ENCODE data around the gene RPL6.
"Not testable (repeated sequence)": the region's sequence is repeated elsewhere in the genome, so short reads cannot be mapped to it uniquely, and the experiment has no call there.

Gene RPL6

GRCh38 chr12:112407683-112408082 lies 1.7 kb downstream of the RPL6 start:
- Mint-ChIP-seq H3K4me3 (peak overlapping the region; percentile 100), H3K36me3 (peaks cover 19% of the 10 kb centered on the region), H3K27ac (peak overlapping the region; percentile 100), H3K4me1 (ENCODE audit: low read depth) (peaks cover 39% of the 10 kb centered on the region)
- H3K9me3 Mint-ChIP-seq (ENCODE audit: low read depth); H3K27me3 Mint-ChIP-seq: not testable (repeated sequence)

- H3K27me3 Mint-ChIP-seq: no peaks in the 10 kb centered on the region
- H3K9me3 Mint-ChIP-seq (ENCODE audit: low read depth): no peaks in the 10 kb centered on the region
- H3K4me3 Mint-ChIP-seq: peak overlapping the region; percentile 100
- peak overlapping the region; percentile 100 for H3K27ac Mint-ChIP-seq
- peaks cover 39% of the 10 kb centered on the region for H3K4me1 Mint-ChIP-seq (ENCODE audit: low read depth)
- H3K36me3 Mint-ChIP-seq: peaks cover 19% of the 10 kb centered on the region
Measured at GRCh38 chr12:112406519-112407488, 2.6 kb downstream of the RPL6 start.

GRCh38 chr12:112401903-112402498 lies 7.4 kb downstream of the RPL6 start:
- no peak overlapping the region for H3K27ac Mint-ChIP-seq
- H3K4me3 Mint-ChIP-seq: no peak overlapping the region
- peaks cover 4% of the 10 kb centered on the region for H3K36me3 Mint-ChIP-seq
- no peaks in the 10 kb centered on the region for H3K9me3 Mint-ChIP-seq (ENCODE audit: low read depth)
- H3K27me3 Mint-ChIP-seq: no peaks in the 10 kb centered on the region
- H3K4me1 Mint-ChIP-seq (ENCODE audit: low read depth): peaks cover 17% of the 10 kb centered on the region

- Mint-ChIP-seq H3K4me1 (ENCODE audit: low read depth) (peaks cover 9% of the 10 kb centered on the region), H3K9me3 (ENCODE audit: low read depth) (no peaks in the 10 kb centered on the region), H3K27ac (no peak overlapping the region), H3K27me3 (no peaks in the 10 kb centered on the region), H3K36me3 (peaks cover 3% of the 10 kb centered on the region), H3K4me3 (no peak overlapping the region)
Measured at GRCh38 chr12:112401054-112401453, 8.4 kb downstream of the RPL6 start.

- Mint-ChIP-seq H3K4me3 (no peak overlapping the region), H3K27me3 (no peaks in the 10 kb centered on the region), H3K27ac (no peak overlapping the region), H3K9me3 (ENCODE audit: low read depth) (no peaks in the 10 kb centered on the region), H3K4me1 (ENCODE audit: low read depth) (no peaks in the 10 kb centered on the region), H3K36me3 (no peaks in the 10 kb centered on the region)
Measured at GRCh38 chr12:112393328-112393727, 16.1 kb downstream of the RPL6 start.

GRCh38 chr12:112389922-112390654 lies 19.3 kb downstream of the RPL6 start:
- not testable (repeated sequence) for H3K4me3 Mint-ChIP-seq; H3K9me3 Mint-ChIP-seq (ENCODE audit: low read depth); H3K36me3 Mint-ChIP-seq; H3K27ac Mint-ChIP-seq; H3K27me3 Mint-ChIP-seq
- H3K4me1 Mint-ChIP-seq (ENCODE audit: low read depth): peaks cover 11% of the 10 kb centered on the region

- Mint-ChIP-seq H3K36me3 (no peaks in the 10 kb centered on the region), H3K9me3 (ENCODE audit: low read depth) (no peaks in the 10 kb centered on the region), H3K27ac (no peak overlapping the region), H3K4me1 (ENCODE audit: low read depth) (peaks cover 11% of the 10 kb centered on the region), H3K27me3 (no peaks in the 10 kb centered on the region), H3K4me3 (no peak overlapping the region)
Measured at GRCh38 chr12:112389228-112389627, 20.2 kb downstream of the RPL6 start.

GRCh38 chr12:112386726-112387125 lies 22.7 kb downstream of the RPL6 start:
- Mint-ChIP-seq H3K27ac (peak overlapping the region; percentile 72), H3K4me3 (peak overlapping the region; percentile 77), H3K27me3 (no peaks in the 10 kb centered on the region), H3K9me3 (ENCODE audit: low read depth) (no peaks in the 10 kb centered on the region), H3K36me3 (no peaks in the 10 kb centered on the region), H3K4me1 (ENCODE audit: low read depth) (peaks cover 15% of the 10 kb centered on the region)

- H3K4me1 Mint-ChIP-seq (ENCODE audit: low read depth): peaks cover 34% of the 10 kb centered on the region
- H3K9me3 Mint-ChIP-seq (ENCODE audit: low read depth): no peaks in the 10 kb centered on the region
- no peaks in the 10 kb centered on the region for H3K27me3 Mint-ChIP-seq
- H3K4me3 Mint-ChIP-seq: peak overlapping the region; percentile 96
- no peaks in the 10 kb centered on the region for H3K36me3 Mint-ChIP-seq
- peak overlapping the region; percentile 90 for H3K27ac Mint-ChIP-seq
Measured at GRCh38 chr12:112382866-112383265, 26.5 kb downstream of the RPL6 start.

- peak within 1 kb of the TSS; percentile 90 for H3K27ac Mint-ChIP-seq
- no peaks in the 10 kb centered on the region for H3K9me3 Mint-ChIP-seq (ENCODE audit: low read depth)
- H3K4me1 Mint-ChIP-seq (ENCODE audit: low read depth): peaks cover 32% of the 10 kb centered on the region
- H3K36me3 Mint-ChIP-seq: no peaks in the 10 kb centered on the region
- no peaks in the 10 kb centered on the region for H3K27me3 Mint-ChIP-seq
- peak within 1 kb of the TSS; percentile 96 for H3K4me3 Mint-ChIP-seq
Measured at GRCh38 chr12:112381883-112382796, 27.3 kb downstream of the RPL6 start, which contains the start of gene HECTD4. TSS of gene HECTD4 (minus strand) at chr12:112382431. CDS start at chr12:112382128, 303 bp downstream.

- H3K4me3 Mint-ChIP-seq: peak overlapping the region; percentile 96
- H3K4me1 Mint-ChIP-seq (ENCODE audit: low read depth): peaks cover 26% of the 10 kb centered on the region
- peak overlapping the region; percentile 84 for H3K27ac Mint-ChIP-seq
- H3K27me3 Mint-ChIP-seq: no peaks in the 10 kb centered on the region
- no peaks in the 10 kb centered on the region for H3K36me3 Mint-ChIP-seq
- no peaks in the 10 kb centered on the region for H3K9me3 Mint-ChIP-seq (ENCODE audit: low read depth)
Measured at GRCh38 chr12:112381406-112381882, 28.0 kb downstream of the RPL6 start.

- peak overlapping the region; percentile 96 for H3K4me3 Mint-ChIP-seq
- H3K27me3 Mint-ChIP-seq: no peaks in the 10 kb centered on the region
- H3K9me3 Mint-ChIP-seq (ENCODE audit: low read depth): no peaks in the 10 kb centered on the region
- no peaks in the 10 kb centered on the region for H3K36me3 Mint-ChIP-seq
- H3K27ac Mint-ChIP-seq: peak overlapping the region; percentile 84
- peaks cover 25% of the 10 kb centered on the region for H3K4me1 Mint-ChIP-seq (ENCODE audit: low read depth)
Measured at GRCh38 chr12:112380663-112381405, 28.6 kb downstream of the RPL6 start.

GRCh38 chr12:112375105-112375504 lies 34.3 kb downstream of the RPL6 start:
- H3K27ac Mint-ChIP-seq: no peak overlapping the region
- H3K4me3 Mint-ChIP-seq: no peak overlapping the region
- H3K4me1 Mint-ChIP-seq (ENCODE audit: low read depth): peaks cover 26% of the 10 kb centered on the region
- H3K9me3 Mint-ChIP-seq (ENCODE audit: low read depth): no peaks in the 10 kb centered on the region
- H3K36me3 Mint-ChIP-seq: peaks cover 3% of the 10 kb centered on the region
- H3K27me3 Mint-ChIP-seq: no peaks in the 10 kb centered on the region
